BJ (cell line): ENCODE results near the gene LIMCH1. TPM values are rescaled to one million over a fixed set of nuclear protein-coding genes. Genes with fewer than 3 reads are reported as not detected.

Experiments
- CTCF ChIA-PET: fragments of 350-600 bp; formaldehyde crosslinking; extraction: SDS; loops from one replicate; lab custom pipeline; 2021; ENCODE audit warnings: antibody characterized with exemption, inconsistent platforms; lab: Yijun Ruan, JAX
- POLR2A ChIA-PET: fragments of 300-600 bp; sonication (Branson Sonifier 250); formaldehyde crosslinking; extraction: SDS; loops from one replicate; lab custom pipeline; 2021; ENCODE audit warnings: antibody characterized with exemption; lab: Charles Lee
- DNase-seq: peaks from one replicate; pipeline ENCODE4 v3.0.0-alpha.2; 2011; ENCODE audit warnings: low read depth
- H3K27me3 ChIP-seq: 2 replicates; pipeline ENCODE4 v1.6.0; 2011; ENCODE audit warnings: low read length; ENCODE audit not compliant: control insufficient read depth, insufficient read depth
- H3K36me3 ChIP-seq: 2 replicates; pipeline ENCODE4 v1.5.1; 2011; ENCODE audit warnings: low read length; ENCODE audit not compliant: control insufficient read depth, insufficient read depth
- H3K4me3 ChIP-seq: 2 replicates; pipeline ENCODE4 v1.5.1; 2011; ENCODE audit warnings: low read depth, mild to moderate bottlenecking, control low read depth, low read length
- polyA plus RNA-seq: library from polyadenylated mRNA; depleted of rRNA; stranded (reverse); fragments of >200 nt; gene quantifications from 2 replicates; pipeline ENCODE4 v1.2.3, GENCODE V29; 2011
- TF ChIP-seq, protein P1 (sequence below): IDR thresholded peaks from 2 replicates; pipeline ENCODE4 v1.5.1; 2011; ENCODE audit warnings: low read depth, mild to moderate bottlenecking, control low read depth, inconsistent platforms, low read length, moderate library complexity; ENCODE audit not compliant: insufficient read depth

Gene LIMCH1
- polyA plus RNA-seq, 1 experiment: 133 TPM

DNA sequence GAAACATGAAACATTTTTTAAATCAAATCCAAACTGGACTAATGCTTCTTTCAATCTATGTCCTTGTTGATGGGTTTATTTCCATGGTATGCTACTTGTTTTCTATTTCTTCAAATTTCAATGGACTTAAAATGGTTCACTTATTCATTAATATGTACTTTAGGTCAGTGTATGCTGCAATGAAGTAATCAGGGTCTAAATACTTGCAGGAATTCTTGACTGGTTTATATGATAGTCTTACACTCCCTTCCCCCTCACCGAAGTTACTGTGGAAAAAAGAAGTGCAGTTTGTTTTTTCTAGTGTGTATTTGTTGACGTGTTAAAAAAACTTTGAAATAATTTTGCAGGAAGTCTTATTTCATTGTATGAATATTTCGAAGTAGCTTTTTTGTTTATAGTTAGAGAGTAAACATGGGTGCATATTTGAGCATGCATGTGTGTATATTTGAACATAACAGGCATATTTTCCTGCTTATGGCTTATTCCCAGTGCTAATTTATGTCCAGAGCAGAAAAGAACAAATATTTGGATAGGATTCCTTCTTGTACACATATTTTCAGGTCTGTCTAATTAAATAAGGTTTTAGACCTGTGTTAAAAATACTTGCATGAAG is 65.0 kb downstream of the LIMCH1 start:
- no peaks in the 10 kb centered on the region for H3K27me3 ChIP-seq
- ChIA-PET POLR2A (interaction anchor here (0.6 kb wide), 1 partner anchor 19 kb away, joined by 3 read pairs; no protein-coding TSS in a partner anchor), CTCF (interaction anchor here (1.1 kb wide), 1 partner anchor 12 kb away, joined by 3 read pairs; no protein-coding TSS in a partner anchor)
- no peak overlapping the region for H3K4me3 ChIP-seq
- H3K36me3 ChIP-seq: peaks cover under 1% of the 10 kb centered on the region; the same call in 1 of the 2 replicates
- no peak for DNase-seq
- TF ChIP-seq, protein P1, sequence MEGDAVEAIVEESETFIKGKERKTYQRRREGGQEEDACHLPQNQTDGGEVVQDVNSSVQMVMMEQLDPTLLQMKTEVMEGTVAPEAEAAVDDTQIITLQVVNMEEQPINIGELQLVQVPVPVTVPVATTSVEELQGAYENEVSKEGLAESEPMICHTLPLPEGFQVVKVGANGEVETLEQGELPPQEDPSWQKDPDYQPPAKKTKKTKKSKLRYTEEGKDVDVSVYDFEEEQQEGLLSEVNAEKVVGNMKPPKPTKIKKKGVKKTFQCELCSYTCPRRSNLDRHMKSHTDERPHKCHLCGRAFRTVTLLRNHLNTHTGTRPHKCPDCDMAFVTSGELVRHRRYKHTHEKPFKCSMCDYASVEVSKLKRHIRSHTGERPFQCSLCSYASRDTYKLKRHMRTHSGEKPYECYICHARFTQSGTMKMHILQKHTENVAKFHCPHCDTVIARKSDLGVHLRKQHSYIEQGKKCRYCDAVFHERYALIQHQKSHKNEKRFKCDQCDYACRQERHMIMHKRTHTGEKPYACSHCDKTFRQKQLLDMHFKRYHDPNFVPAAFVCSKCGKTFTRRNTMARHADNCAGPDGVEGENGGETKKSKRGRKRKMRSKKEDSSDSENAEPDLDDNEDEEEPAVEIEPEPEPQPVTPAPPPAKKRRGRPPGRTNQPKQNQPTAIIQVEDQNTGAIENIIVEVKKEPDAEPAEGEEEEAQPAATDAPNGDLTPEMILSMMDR: no peak

DNA sequence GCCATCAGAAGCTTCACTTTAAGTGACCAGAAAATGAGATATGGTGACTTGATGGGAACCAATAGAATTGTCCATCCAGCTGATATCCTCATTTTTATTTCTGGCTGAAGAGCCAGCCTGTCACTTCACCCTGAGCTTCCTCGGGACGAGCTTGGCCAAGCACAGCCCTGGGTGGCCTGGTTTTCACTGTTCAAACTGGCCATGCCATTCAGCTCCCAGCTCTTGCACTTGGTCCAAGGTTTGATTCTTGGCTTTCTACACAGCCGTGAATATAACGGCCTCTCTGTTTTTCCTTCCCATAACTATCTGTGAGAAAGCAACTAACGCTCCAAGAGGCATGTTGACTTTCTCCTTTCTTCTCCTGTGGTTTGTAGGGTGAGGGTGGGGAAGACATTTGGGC is 71.9 kb downstream of the LIMCH1 start:
- DNase-seq: no peak
- TF ChIP-seq, protein P1: no peak
- ChIA-PET POLR2A (interaction anchor here (0.6 kb wide), 1 partner anchor 10 kb away, joined by 3 read pairs; no protein-coding TSS in a partner anchor), CTCF (no interaction called here)
- H3K4me3 ChIP-seq: no peak overlapping the region
- peaks cover 4% of the 10 kb centered on the region; the same call in 1 of the 2 replicates for H3K36me3 ChIP-seq
- H3K27me3 ChIP-seq: no peaks in the 10 kb centered on the region

DNA sequence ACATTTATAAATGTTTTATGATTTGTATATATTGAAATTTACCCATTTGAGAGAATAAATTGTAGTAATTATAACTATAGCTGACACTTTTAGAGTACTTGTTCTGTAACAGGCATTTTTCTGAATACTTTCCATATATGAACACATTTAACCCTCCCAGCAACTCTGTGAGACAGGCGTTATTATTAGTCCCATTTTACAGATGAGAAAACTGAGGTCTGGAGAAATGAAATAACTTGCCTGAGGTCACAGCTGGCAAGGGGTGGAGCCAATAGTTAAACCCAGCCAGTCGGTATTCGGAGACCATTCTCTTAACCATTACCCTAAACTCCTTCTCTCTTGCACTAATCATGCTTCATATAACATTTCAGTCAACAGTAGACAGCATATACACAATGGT is 72.5 kb downstream of the LIMCH1 start:
- peaks cover 4% of the 10 kb centered on the region; the same call in 1 of the 2 replicates for H3K36me3 ChIP-seq
- ChIA-PET POLR2A (interaction anchor here (0.6 kb wide), 1 partner anchor 10 kb away, joined by 3 read pairs; no protein-coding TSS in a partner anchor), CTCF (no interaction called here)
- no peak for DNase-seq
- TF ChIP-seq, protein P1: no peak
- no peaks in the 10 kb centered on the region for H3K27me3 ChIP-seq
- H3K4me3 ChIP-seq: no peak overlapping the region

DNA sequence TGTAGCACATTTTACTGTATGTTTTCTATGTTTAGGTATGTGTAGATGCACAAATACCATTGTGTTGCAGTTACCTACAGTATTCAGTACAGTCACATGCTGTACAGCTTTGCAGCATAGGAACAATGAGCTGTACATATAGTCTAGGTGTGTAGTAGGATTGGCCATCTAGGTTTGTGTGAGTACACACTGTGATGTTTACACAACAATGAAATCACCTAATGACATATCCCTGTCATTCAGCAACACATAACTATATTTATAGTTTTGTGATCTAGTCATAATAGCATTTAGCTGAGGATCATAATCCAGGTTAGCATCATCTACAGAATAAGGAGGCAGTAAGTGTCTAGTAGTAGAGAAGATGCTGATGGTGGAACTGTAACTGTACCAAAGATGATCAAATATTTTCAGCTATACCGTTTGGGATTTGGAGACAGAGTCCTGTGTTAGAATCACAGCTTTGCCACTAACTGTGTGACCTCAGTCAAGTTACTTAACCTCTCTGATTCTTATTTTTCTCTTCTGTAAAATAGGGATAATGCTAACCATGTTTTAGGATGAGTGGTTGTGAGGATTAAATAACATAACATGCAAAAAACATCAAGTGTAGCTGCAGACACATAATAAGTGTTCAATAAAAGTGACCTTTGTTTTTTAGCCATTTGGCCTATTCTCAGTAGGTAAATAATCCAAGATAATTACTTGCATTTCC is 73.3 kb downstream of the LIMCH1 start:
- Histone ChIP-seq H3K27me3 (no peaks in the 10 kb centered on the region), H3K4me3 (no peak overlapping the region), H3K36me3 (peaks cover 4% of the 10 kb centered on the region; the same call in 1 of the 2 replicates)
- ChIA-PET POLR2A (no interaction called here), CTCF (no interaction called here)
- no peak for DNase-seq
- TF ChIP-seq, protein P1: no peak
